ENCODE results near the gene PIP5K1B.

The PIP5K1B gene

DNA sequence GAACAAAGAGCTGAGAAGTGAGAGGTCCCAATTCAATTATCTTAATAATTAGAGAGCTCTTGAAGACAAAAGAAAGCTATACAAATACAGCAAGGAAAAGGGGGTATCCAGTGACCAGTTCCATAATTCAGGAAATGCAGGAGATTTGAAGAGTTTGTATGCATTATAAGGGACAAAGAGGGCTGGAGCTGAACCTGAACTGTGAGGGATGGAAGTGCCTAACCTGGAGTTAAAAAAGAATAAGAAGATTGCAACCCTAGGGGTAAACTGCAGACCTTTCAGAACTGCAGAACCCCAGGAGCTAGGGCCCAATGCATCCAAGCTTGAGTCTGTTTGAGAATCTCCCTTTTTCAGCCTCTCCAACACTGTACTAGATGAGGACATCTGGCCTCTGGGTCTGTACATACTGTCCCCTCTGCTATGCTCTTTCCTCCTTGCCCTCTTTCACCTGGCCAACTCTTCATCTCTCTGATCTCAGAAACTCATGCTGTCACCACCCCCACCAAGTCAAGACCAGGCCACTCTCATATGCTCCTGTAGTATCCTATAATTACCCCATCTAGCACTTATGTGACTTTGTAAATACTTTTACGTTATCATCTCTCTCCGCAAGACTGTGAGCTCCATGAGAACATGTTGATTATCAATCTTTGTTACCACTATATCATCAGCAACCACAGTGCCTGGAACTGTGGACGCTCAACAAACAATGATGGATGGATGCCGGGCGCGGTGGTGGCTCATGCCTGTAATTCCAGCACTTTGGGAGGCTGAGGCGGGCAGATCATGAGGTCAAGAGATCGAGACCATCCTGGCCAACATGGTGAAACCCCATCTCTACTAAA lies 315.5 kb downstream of the PIP5K1B start:
- no peak for DNase-seq (ENCODE audit: low read depth, low spot score)
- Histone ChIP-seq H3K4me3 (ENCODE audit: insufficient read length, low read depth) (no peak overlapping the region), H3K27me3 (ENCODE audit: insufficient read depth, insufficient read length) (no peaks in the 10 kb centered on the region), H3K36me3 (ENCODE audit: insufficient read depth, insufficient read length, low read length) (no peaks in the 10 kb centered on the region), H3K4me1 (ENCODE audit: insufficient read depth, insufficient read length) (peaks cover 2% of the 10 kb centered on the region), H3K9ac (ENCODE audit: insufficient read length, low read depth) (no peak overlapping the region), H3K9me3 (ENCODE audit: insufficient read depth, low read length) (no peaks in the 10 kb centered on the region)
- TF ChIP-seq ZNF274 (IDR thresholded peaks at IDR 0.05; ENCODE audit: low read depth, low read length) (no peak), SUZ12 (IDR thresholded peaks at IDR 0.05; ENCODE audit: extremely low read depth, insufficient read depth, insufficient read length) (no peak), YY1 (IDR thresholded peaks at IDR 0.05; ENCODE audit: insufficient read depth, insufficient read length) (no peak)

- Histone ChIP-seq H3K36me3 (ENCODE audit: insufficient read depth, insufficient read length, low read length) (no peaks in the 10 kb centered on the region), H3K4me3 (ENCODE audit: insufficient read length, low read depth) (no peak overlapping the region), H3K9me3 (ENCODE audit: insufficient read depth, low read length) (no peaks in the 10 kb centered on the region), H3K27me3 (ENCODE audit: insufficient read depth, insufficient read length) (no peaks in the 10 kb centered on the region), H3K4me1 (ENCODE audit: insufficient read depth, insufficient read length) (peaks cover 2% of the 10 kb centered on the region), H3K9ac (ENCODE audit: insufficient read length, low read depth) (no peak overlapping the region)
- DNase-seq (ENCODE audit: low read depth, low spot score), result no peak
- TF ChIP-seq SUZ12 (IDR thresholded peaks at IDR 0.05; ENCODE audit: extremely low read depth, insufficient read depth, insufficient read length), result no peak
- no peak for TF ChIP-seq YY1 (IDR thresholded peaks at IDR 0.05; ENCODE audit: insufficient read depth, insufficient read length)
- no peak for TF ChIP-seq ZNF274 (IDR thresholded peaks at IDR 0.05; ENCODE audit: low read depth, low read length)
These were observed 318.6 kb downstream of the PIP5K1B start for GRCh38 chr9:69023650-69024049.

- DNase-seq (ENCODE audit: low read depth, low spot score), result peak; percentile 58
- TF ChIP-seq YY1 (IDR thresholded peaks at IDR 0.05; ENCODE audit: insufficient read depth, insufficient read length) (no peak), ZNF274 (IDR thresholded peaks at IDR 0.05; ENCODE audit: low read depth, low read length) (no peak), SUZ12 (IDR thresholded peaks at IDR 0.05; ENCODE audit: extremely low read depth, insufficient read depth, insufficient read length) (no peak)
- Histone ChIP-seq H3K9ac (ENCODE audit: insufficient read length, low read depth) (no peak overlapping the region), H3K36me3 (ENCODE audit: insufficient read depth, insufficient read length, low read length) (no peaks in the 10 kb centered on the region), H3K9me3 (ENCODE audit: insufficient read depth, low read length) (peaks cover 13% of the 10 kb centered on the region), H3K4me1 (ENCODE audit: insufficient read depth, insufficient read length) (peaks cover 2% of the 10 kb centered on the region), H3K27me3 (ENCODE audit: insufficient read depth, insufficient read length) (no peaks in the 10 kb centered on the region), H3K4me3 (ENCODE audit: insufficient read length, low read depth) (no peak overlapping the region)
These were observed 322.5 kb downstream of the PIP5K1B start for GRCh38 chr9:69027355-69028097.

DNA sequence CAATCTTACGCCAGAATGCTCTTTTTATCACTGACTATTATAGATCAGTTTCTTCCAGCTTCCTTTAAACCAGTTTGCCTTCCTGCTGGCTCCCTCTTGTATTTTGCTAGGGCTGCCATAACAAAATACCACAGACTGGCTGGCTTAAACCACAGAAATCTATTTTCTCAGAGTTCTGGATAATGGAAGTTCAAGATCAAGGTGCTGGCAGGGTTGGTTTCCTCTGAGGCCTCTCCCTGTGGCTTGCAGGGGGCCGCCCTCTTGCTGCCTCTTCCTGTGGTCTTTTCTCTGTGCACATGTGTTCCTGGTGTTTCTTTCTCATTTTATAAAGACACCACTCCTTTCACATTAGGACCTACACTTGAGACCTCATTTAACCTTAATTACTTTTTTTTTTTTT lies 323.7 kb downstream of the PIP5K1B start:
- no peak for DNase-seq (ENCODE audit: low read depth, low spot score)
- Histone ChIP-seq H3K27me3 (ENCODE audit: insufficient read depth, insufficient read length) (no peaks in the 10 kb centered on the region), H3K36me3 (ENCODE audit: insufficient read depth, insufficient read length, low read length) (no peaks in the 10 kb centered on the region), H3K4me3 (ENCODE audit: insufficient read length, low read depth) (no peak overlapping the region), H3K9ac (ENCODE audit: insufficient read length, low read depth) (no peak overlapping the region), H3K9me3 (ENCODE audit: insufficient read depth, low read length) (peaks cover 13% of the 10 kb centered on the region), H3K4me1 (ENCODE audit: insufficient read depth, insufficient read length) (peaks cover under 1% of the 10 kb centered on the region)
- TF ChIP-seq SUZ12 (IDR thresholded peaks at IDR 0.05; ENCODE audit: extremely low read depth, insufficient read depth, insufficient read length) (no peak), YY1 (IDR thresholded peaks at IDR 0.05; ENCODE audit: insufficient read depth, insufficient read length) (no peak), ZNF274 (IDR thresholded peaks at IDR 0.05; ENCODE audit: low read depth, low read length) (no peak)

DNA sequence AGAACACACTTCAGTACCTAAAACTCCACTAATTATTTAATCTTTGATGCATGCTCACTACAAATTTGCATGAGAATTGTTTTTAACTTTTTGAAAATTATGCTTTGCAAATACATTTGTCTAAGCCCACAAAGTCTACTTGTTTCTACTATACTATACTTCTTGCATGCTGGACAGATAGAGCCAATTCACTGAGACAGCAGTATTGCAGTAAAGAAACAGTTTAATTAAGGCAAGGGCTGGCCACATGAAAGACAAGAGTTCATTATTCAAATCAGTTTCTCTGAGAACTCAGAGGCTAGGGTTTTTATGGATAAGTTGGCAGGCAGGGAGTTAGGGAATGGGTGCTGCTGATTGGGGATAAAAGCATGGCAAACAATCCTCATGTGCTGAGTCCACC lies 324.5 kb downstream of the PIP5K1B start:
- Histone ChIP-seq H3K36me3 (ENCODE audit: insufficient read depth, insufficient read length, low read length) (no peaks in the 10 kb centered on the region), H3K4me1 (ENCODE audit: insufficient read depth, insufficient read length) (no peaks in the 10 kb centered on the region), H3K4me3 (ENCODE audit: insufficient read length, low read depth) (no peak overlapping the region), H3K9ac (ENCODE audit: insufficient read length, low read depth) (no peak overlapping the region), H3K27me3 (ENCODE audit: insufficient read depth, insufficient read length) (no peaks in the 10 kb centered on the region), H3K9me3 (ENCODE audit: insufficient read depth, low read length) (peaks cover 13% of the 10 kb centered on the region)
- no peak for DNase-seq (ENCODE audit: low read depth, low spot score)
- TF ChIP-seq SUZ12 (IDR thresholded peaks at IDR 0.05; ENCODE audit: extremely low read depth, insufficient read depth, insufficient read length), result no peak
- no peak for TF ChIP-seq YY1 (IDR thresholded peaks at IDR 0.05; ENCODE audit: insufficient read depth, insufficient read length)
- no peak for TF ChIP-seq ZNF274 (IDR thresholded peaks at IDR 0.05; ENCODE audit: low read depth, low read length)

- TF ChIP-seq YY1 (IDR thresholded peaks at IDR 0.05; ENCODE audit: insufficient read depth, insufficient read length), result no peak
- TF ChIP-seq ZNF274 (IDR thresholded peaks at IDR 0.05; ENCODE audit: low read depth, low read length), result no peak
- no peak for TF ChIP-seq SUZ12 (IDR thresholded peaks at IDR 0.05; ENCODE audit: extremely low read depth, insufficient read depth, insufficient read length)
- Histone ChIP-seq H3K27me3 (ENCODE audit: insufficient read depth, insufficient read length) (no peaks in the 10 kb centered on the region), H3K9ac (ENCODE audit: insufficient read length, low read depth) (no peak overlapping the region), H3K36me3 (ENCODE audit: insufficient read depth, insufficient read length, low read length) (no peaks in the 10 kb centered on the region), H3K4me3 (ENCODE audit: insufficient read length, low read depth) (no peak overlapping the region), H3K4me1 (ENCODE audit: insufficient read depth, insufficient read length) (peaks cover 3% of the 10 kb centered on the region), H3K9me3 (ENCODE audit: insufficient read depth, low read length) (peaks cover 13% of the 10 kb centered on the region)
- no peak for DNase-seq (ENCODE audit: low read depth, low spot score)
These were observed 326.0 kb downstream of the PIP5K1B start for GRCh38 chr9:69030851-69031645.

Data from NT2/D1 (cell line).